HepG2 (cell line): Measurements from ENCODE around the gene ALDH3B1. TPM values are rescaled to one million over a fixed set of nuclear protein-coding genes. Genes with fewer than 3 reads are reported as not detected.
A peak's percentile ranks its signal among the peaks of the same experiment; 100 is the strongest.
"Not testable (repeated sequence)": the region's sequence is repeated elsewhere in the genome, so short reads cannot be mapped to it uniquely, and the experiment has no call there.

Experiments used
- ATAC-seq: fragments of 200-7000 bp; cut with Tn5 transposase; 3 replicates; pipeline ENCODE4 v1.9.1; 2020; ENCODE audit warnings: mild to moderate bottlenecking, moderate library complexity
- BruUV-seq: library from RNA; stranded (reverse); fragments of 400-500 nt; replicated peaks from 2 replicates; lab custom pipeline; 2021; lab: Mats Ljungman, UMichigan
- CTCF ChIA-PET: fragments of 300-600 bp; formaldehyde crosslinking; extraction: SDS; loops from one replicate; lab custom pipeline; 2021; ENCODE audit warnings: low total read pairs, inconsistent platforms, low intra/inter-chr PET ratio; lab: Yijun Ruan, JAX
- POLR2A ChIA-PET: fragments of 350-600 bp; sonication (Branson Sonifier 250); formaldehyde crosslinking; loops from one replicate; lab custom pipeline; 2020; ENCODE audit warnings: antibody characterized with exemption, inconsistent platforms; lab: Yijun Ruan, JAX
- DNase-seq: peaks from one replicate; pipeline ENCODE4 v3.0.0-alpha.2; 2015; ENCODE audit warnings: low spot score
- FAIRE-seq: peaks from 3 replicates; lab custom pipeline; 2011; peaks lifted over from hg19 to GRCh38; lab: Jason Lieb, UNC
- H2AFZ ChIP-seq: one replicate; pipeline ENCODE4 v1.6.1; 2011; ENCODE audit warnings: low read length, inconsistent platforms
- H3K27ac ChIP-seq: fragments of 300-600 bp; 3 replicates; pipeline ENCODE4 v1.8.0; 2011; ENCODE audit warnings: mixed run types, mild to moderate bottlenecking, mixed read lengths, low read length, inconsistent platforms; ENCODE audit not compliant: insufficient read depth; ENCODE audit errors: extremely low read length
- H3K27me3 ChIP-seq, 2 experiments: fragments of 200-600 bp in 1 of 2; 2 replicates in 1 of 2; 3 replicates in 1 of 2; pipeline versions ENCODE4 v1.6.0 to v1.8.0; 2011; ENCODE audit warnings: low read length in 2 of 2, mild to moderate bottlenecking in 2 of 2, moderate library complexity in 2 of 2, inconsistent platforms in 1 of 2; ENCODE audit not compliant: insufficient read depth in 2 of 2, control insufficient read depth in 1 of 2
- H3K36me3 ChIP-seq, 2 experiments: fragments of 200-600 bp in 1 of 2; replicated peaks in 1 of 2; 2 replicates in 1 of 2; 3 replicates in 1 of 2; pipeline versions ENCODE4 v1.5.1 to v1.8.0; 2011; ENCODE audit warnings: low read length in 2 of 2, inconsistent platforms in 1 of 2; ENCODE audit not compliant: insufficient read depth in 2 of 2, control insufficient read depth in 1 of 2
- H3K4me1 ChIP-seq: 2 replicates; pipeline ENCODE4 v1.5.1; 2012; ENCODE audit warnings: low read length, inconsistent platforms; ENCODE audit not compliant: insufficient read depth
- H3K4me2 ChIP-seq: 2 replicates; pipeline ENCODE4 v1.6.0; 2011; ENCODE audit warnings: low read depth, low read length, inconsistent platforms
- H3K4me3 ChIP-seq, 3 experiments: fragments of 200-600 bp in 1 of 3; sonication (generic), shearing (Covaris generic) in 1 of 3; replicated peaks in 1 of 3; 2 replicates each; pipeline ENCODE4 v1.5.1; 2011 to 2016; ENCODE audit warnings: low read length in 3 of 3, inconsistent platforms in 2 of 3, low read depth in 2 of 3, mild to moderate bottlenecking in 2 of 3, control low read depth in 1 of 3, mixed read lengths in 1 of 3; ENCODE audit not compliant: insufficient read depth in 1 of 3
- H3K79me2 ChIP-seq: one replicate; pipeline ENCODE4 v1.6.1; 2011; ENCODE audit warnings: low read length, inconsistent platforms; ENCODE audit not compliant: insufficient read depth
- H3K9ac ChIP-seq: 2 replicates; pipeline ENCODE4 v1.6.0; 2011; ENCODE audit warnings: mild to moderate bottlenecking, low read depth, low read length, inconsistent platforms; ENCODE audit not compliant: insufficient read depth
- H3K9me3 ChIP-seq: 2 replicates; pipeline ENCODE4 v1.5.1; 2012; ENCODE audit warnings: mild to moderate bottlenecking, low read length
- H4K20me1 ChIP-seq: 2 replicates; pipeline ENCODE4 v1.6.0; 2011; ENCODE audit warnings: inconsistent platforms, mild to moderate bottlenecking, low read length, moderate library complexity; ENCODE audit not compliant: insufficient read depth
- WGBS: methylation state at CpG from one replicate; pipeline ENCODE4 v1.1.6; 2017; ENCODE audit warnings: low lambda C conversion rate; 5-methylcytosine and 5-hydroxymethylcytosine counted together
- in situ Hi-C: cut with HindIII; loops from 2 replicates; pipeline ENCODE4 v1.10.0; 2017; ENCODE audit warnings: low pct_unique_long_range_greater_than_20kb; ENCODE audit not compliant: extremely low pct_ligation_motif_present
- intact Hi-C: fragments of 100-400 bp; cut with micrococcal nuclease; formaldehyde crosslinking; loops from one replicate; pipeline ENCODE4 v1.10.0; 2022; ENCODE audit not compliant: unreplicated experiment
- polyA plus RNA-seq, 8 experiments: library from polyadenylated mRNA; depleted of rRNA in 3 of 8; stranded (reverse) in 7 of 8; unstranded in 1 of 8; fragments of >200 nt; fragmentation: Illumina TruSeq in 4 of 8; extraction: Trizol in 4 of 8; gene quantifications; 2 replicates each; pipeline versions ENCODE4 v1.2.1 to v1.2.3, GENCODE V29; 2011 to 2016; ENCODE audit warnings: low read depth in 4 of 8, missing spikeins in 1 of 8, mixed read lengths in 1 of 8; ENCODE audit not compliant: insufficient read depth in 1 of 8
- total RNA-seq, 5 experiments: library from RNA; depleted of rRNA; stranded (reverse); fragments of >200 nt; fragmentation: Illumina TruSeq; extraction: Trizol; gene quantifications; 2 replicates each; pipeline ENCODE4 v1.2.3, GENCODE V29; 2016; ENCODE audit warnings: low read depth in 1 of 5
- TF ChIP-seq, protein P1 (sequence below), 2 experiments: sonication (generic) in 1 of 2; formaldehyde crosslinking in 1 of 2; IDR thresholded peaks; 2 replicates each; pipeline versions ENCODE4 v1.5.1 to v1.6.1; 2011 to 2020; ENCODE audit warnings: borderline replicate concordance in 1 of 2, low read depth in 1 of 2, low read length in 1 of 2, mild to moderate bottlenecking in 1 of 2, missing genetic modification reagents in 1 of 2, moderate library complexity in 1 of 2

Gene ALDH3B1
- total and polyA plus RNA-seq, 2 of the 13 experiments (the other 11 are each of a cell fraction or from before 2014, with no cell fraction given), result 4.0 to 6.7 TPM

DNA sequence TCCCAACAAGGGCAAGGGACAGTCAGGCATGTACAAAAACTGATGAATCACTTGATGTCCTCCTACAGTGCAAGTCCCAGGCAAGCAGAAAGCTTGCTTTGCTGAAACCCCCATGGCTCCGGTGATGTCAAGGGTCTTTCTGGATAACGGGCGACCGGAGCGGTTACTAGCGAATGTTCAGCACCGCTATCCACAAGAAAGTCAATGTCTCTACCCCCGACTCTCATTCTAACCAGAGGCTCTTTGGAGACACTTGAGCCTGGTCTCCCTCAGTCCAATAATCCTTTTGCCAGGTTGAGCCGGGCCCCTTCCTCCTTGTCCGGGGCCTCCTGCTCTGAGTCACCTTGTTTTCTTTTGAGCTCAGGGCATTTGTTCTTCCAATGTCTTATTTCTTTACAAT is 28.9 kb upstream of the ALDH3B1 start:
- H3K4me3 ChIP-seq, H3K36me3 ChIP-seq, ATAC-seq, H3K4me2 ChIP-seq, BruUV-seq, H3K4me1 ChIP-seq, H3K27ac ChIP-seq, CTCF ChIA-PET, H3K27me3 ChIP-seq, POLR2A ChIA-PET, H3K9me3 ChIP-seq, FAIRE-seq, H4K20me1 ChIP-seq, H3K79me2 ChIP-seq, intact Hi-C loops, in situ Hi-C loops, DNase-seq, H2AFZ ChIP-seq, H3K9ac ChIP-seq: not testable (repeated sequence)
- WGBS, result 72% methylated on average over 4 of the region's 10 CpGs

DNA sequence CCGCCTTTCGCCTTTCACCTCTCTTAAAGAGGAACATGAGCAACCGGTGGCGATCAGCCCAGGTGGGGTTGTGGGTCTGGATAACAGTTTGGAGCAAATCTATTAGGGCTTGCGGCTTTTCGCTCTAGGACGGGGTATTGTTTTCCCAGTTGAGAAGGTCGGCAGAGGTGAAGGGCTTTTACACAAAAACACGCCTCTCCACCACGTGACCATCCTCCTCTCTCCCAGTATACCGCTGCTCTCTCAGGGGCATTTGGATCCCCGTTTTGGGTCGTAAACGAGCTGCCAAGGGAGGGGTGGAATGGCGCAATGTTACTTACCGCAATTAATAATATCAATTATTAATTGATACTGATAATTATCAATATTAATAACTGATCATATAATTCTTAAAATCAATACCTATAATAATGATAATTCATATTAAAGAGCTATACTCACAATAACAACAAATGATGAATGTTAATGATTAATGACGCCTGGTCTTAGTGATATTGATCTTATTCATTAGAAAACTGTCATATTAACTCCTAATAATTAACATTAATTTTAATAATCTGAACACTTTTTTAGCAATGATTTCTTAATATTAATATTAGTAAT is 27.8 kb upstream of the ALDH3B1 start:
- H3K79me2 ChIP-seq, H3K27me3 ChIP-seq, H3K36me3 ChIP-seq, FAIRE-seq, H3K4me3 ChIP-seq, POLR2A ChIA-PET, H3K4me2 ChIP-seq, intact Hi-C loops, H3K9ac ChIP-seq, in situ Hi-C loops, BruUV-seq, H4K20me1 ChIP-seq, ATAC-seq, H2AFZ ChIP-seq, DNase-seq, H3K27ac ChIP-seq, H3K4me1 ChIP-seq, H3K9me3 ChIP-seq, CTCF ChIA-PET: not testable (repeated sequence)
- TF ChIP-seq, protein P1, sequence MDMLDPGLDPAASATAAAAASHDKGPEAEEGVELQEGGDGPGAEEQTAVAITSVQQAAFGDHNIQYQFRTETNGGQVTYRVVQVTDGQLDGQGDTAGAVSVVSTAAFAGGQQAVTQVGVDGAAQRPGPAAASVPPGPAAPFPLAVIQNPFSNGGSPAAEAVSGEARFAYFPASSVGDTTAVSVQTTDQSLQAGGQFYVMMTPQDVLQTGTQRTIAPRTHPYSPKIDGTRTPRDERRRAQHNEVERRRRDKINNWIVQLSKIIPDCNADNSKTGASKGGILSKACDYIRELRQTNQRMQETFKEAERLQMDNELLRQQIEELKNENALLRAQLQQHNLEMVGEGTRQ (IDR thresholded peaks at IDR 0.05; ENCODE audit: low read depth, low read length), result not testable (repeated sequence)
- TF ChIP-seq, protein P1 (CRISPR knock-in tag; IDR thresholded peaks at IDR 0.05; ENCODE audit: borderline replicate concordance), result peak; percentile 53; the same call in 1 of the 2 replicates
- 42% methylated on average over 17 of the region's 17 CpGs for WGBS
